PC-9 (cell line): ENCODE measurements around the gene RTBDN. TPM values are rescaled to one million over a fixed set of nuclear protein-coding genes. Genes with fewer than 3 reads are reported as not detected.

Source experiments
- BruUV-seq: library from RNA; stranded (reverse); fragments of 400-500 nt; replicated peaks from 2 replicates; lab custom pipeline; 2021; lab: Mats Ljungman, UMichigan
- CTCF ChIA-PET: fragments of 300-600 bp; sonication (Branson Sonifier 250); formaldehyde crosslinking; loops from one replicate; lab custom pipeline; 2022; ENCODE audit warnings: antibody characterized with exemption; lab: Charles Lee
- POLR2A ChIA-PET: fragments of 300-600 bp; sonication (Branson Sonifier 250); formaldehyde crosslinking; loops from one replicate; lab custom pipeline; 2022; ENCODE audit warnings: antibody characterized with exemption; ENCODE audit not compliant: unreplicated experiment; lab: Charles Lee
- DNase-seq, 2 experiments: peaks; one replicate each; pipeline versions ENCODE4 v3.0.0 to v3.0.0-alpha.2; 2015 to 2022; ENCODE audit warnings: mixed read lengths in 1 of 2
- H2AFZ ChIP-seq: fragments of 200-600 bp; sonication (generic); 2 replicates; pipeline ENCODE4 v1.8.1; 2017; ENCODE audit warnings: antibody characterized with exemption
- H3F3A ChIP-seq: fragments of 200-600 bp; sonication (generic); 2 replicates; pipeline ENCODE4 v1.8.1; 2017; ENCODE audit warnings: antibody characterized with exemption, mild to moderate bottlenecking, low read depth; ENCODE audit not compliant: insufficient read depth
- H3K27ac ChIP-seq: fragments of 200-600 bp; sonication (generic); 2 replicates; pipeline ENCODE4 v1.6.1; 2016; ENCODE audit warnings: mixed run types
- H3K27me3 ChIP-seq: fragments of 200-600 bp; sonication (generic); 2 replicates; pipeline ENCODE4 v1.6.1; 2016; ENCODE audit warnings: low read depth, mixed run types; ENCODE audit not compliant: insufficient read depth
- H3K36me3 ChIP-seq: fragments of 200-600 bp; sonication (generic); 2 replicates; pipeline ENCODE4 v1.6.1; 2016; ENCODE audit warnings: low read depth, mixed run types
- H3K4me1 ChIP-seq: fragments of 200-600 bp; sonication (generic); replicated peaks from 2 replicates; pipeline ENCODE4 v1.6.1; 2016; ENCODE audit warnings: mixed run types; ENCODE audit not compliant: insufficient read depth
- H3K4me2 ChIP-seq: fragments of 200-600 bp; sonication (generic); 2 replicates; pipeline ENCODE4 v1.6.1; 2017; ENCODE audit warnings: mixed run types
- H3K4me3 ChIP-seq: fragments of 200-600 bp; sonication (generic); 2 replicates; pipeline ENCODE4 v1.6.1; 2016; ENCODE audit warnings: mixed run types
- H3K79me2 ChIP-seq: fragments of 200-600 bp; sonication (generic); 2 replicates; pipeline ENCODE4 v1.6.1; 2017; ENCODE audit warnings: low read depth, mixed run types
- H3K9me2 ChIP-seq: fragments of 200-600 bp; sonication (generic); 2 replicates; pipeline ENCODE4 v1.8.1; 2017; ENCODE audit warnings: mild to moderate bottlenecking; ENCODE audit not compliant: insufficient read depth
- H3K9me3 ChIP-seq: fragments of 200-600 bp; sonication (generic); 2 replicates; pipeline ENCODE4 v1.8.1; 2016; ENCODE audit warnings: low read depth; ENCODE audit not compliant: insufficient read depth
- H4K20me1 ChIP-seq: fragments of 200-600 bp; sonication (generic); 2 replicates; pipeline ENCODE4 v1.8.1; 2017; ENCODE audit not compliant: insufficient read depth
- EZH2 ChIP-seq: fragments of 200-600 bp; sonication (generic); IDR thresholded peaks from 2 replicates; pipeline ENCODE4 v1.8.0; 2017; ENCODE audit warnings: antibody characterized with exemption, low read depth
- intact Hi-C: fragments of 100-400 bp; cut with micrococcal nuclease; formaldehyde crosslinking; loops from one replicate; pipeline ENCODE4 v1.10.0; 2022; ENCODE audit not compliant: unreplicated experiment
- total RNA-seq: library from RNA; stranded (reverse); gene quantifications from 2 replicates; pipeline ENCODE4 v1.2.3, GENCODE V29; 2021
- TF ChIP-seq, protein P1 (sequence below): fragments of 200-600 bp; sonication (generic); conservative IDR thresholded peaks from 2 replicates; pipeline ENCODE4 v1.6.1; 2017; ENCODE audit warnings: mixed run types, antibody characterized with exemption, mild to moderate bottlenecking, moderate library complexity

RTBDN gene
- total RNA-seq, 1 experiment from 2014 or later: 1.0 TPM

DNA sequence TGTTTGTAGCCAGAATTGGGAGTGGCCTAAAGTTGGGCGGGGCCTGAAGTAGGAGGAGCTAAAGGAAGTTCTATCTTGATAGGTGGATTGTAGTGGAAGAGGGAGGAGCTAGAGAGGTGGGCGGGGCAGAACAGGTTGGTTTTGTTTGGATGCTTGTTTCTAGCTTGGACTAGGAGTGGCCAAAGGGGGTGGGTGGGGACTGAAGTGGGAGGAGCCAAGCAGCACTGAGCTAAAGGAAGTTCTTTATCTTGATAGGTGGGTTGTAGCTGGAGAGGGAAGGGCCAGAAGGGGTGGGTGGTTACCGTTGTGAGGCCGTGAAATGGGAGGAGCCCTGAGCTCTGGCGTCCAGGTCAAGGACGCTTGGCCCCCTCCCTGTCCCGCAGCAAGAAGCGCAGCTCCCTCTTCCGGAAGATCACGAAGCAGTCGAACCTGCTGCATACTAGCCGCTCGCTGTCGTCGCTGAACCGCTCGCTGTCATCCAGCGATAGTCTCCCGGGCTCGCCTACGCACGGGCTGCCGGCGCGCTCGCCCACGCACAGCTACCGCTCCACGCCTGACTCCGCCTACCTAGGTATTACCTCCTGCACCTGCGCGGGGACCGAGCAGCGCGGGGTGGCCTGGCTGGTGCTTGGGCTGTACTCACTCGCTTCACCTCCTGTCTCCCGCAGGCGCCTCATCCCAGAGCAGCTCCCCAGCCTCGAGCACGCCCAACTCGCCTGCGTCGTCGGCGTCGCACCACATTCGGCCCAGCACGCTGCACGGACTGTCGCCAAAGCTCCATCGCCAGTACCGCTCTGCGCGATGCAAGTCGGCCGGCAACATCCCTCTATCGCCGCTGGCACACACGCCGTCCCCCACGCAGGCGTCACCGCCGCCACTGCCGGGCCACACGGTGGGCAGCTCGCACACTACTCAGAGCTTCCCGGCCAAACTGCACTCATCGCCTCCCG lies 38.8 kb upstream of the RTBDN start:
- CTCF ChIA-PET: interaction anchor here (0.6 to 1.1 kb wide), 3 partner anchors 9 to 123 kb away, joined by 4 to 14 read pairs (median 7); no protein-coding TSS in a partner anchor
- Histone ChIP-seq H3K4me1 (no peaks in the 10 kb centered on the region), H4K20me1 (no peaks in the 10 kb centered on the region), H3K79me2 (no peaks in the 10 kb centered on the region), H3K36me3 (no peaks in the 10 kb centered on the region), H2AFZ (peak overlapping the region; percentile 52; the same call in 1 of the 2 replicates), H3K4me3 (peak overlapping the region; percentile 38; the same call in 1 of the 2 replicates), H3K9me2 (no peaks in the 10 kb centered on the region), H3K27me3 (no peaks in the 10 kb centered on the region), H3K27ac (no peak overlapping the region), H3F3A (peaks cover 26% of the 10 kb centered on the region), H3K4me2 (peak overlapping the region; percentile 75), H3K9me3 (no peaks in the 10 kb centered on the region)
- POLR2A ChIA-PET: interaction anchor here (0.6 kb wide), 1 partner anchor 86 kb away, joined by 3 read pairs; no protein-coding TSS in a partner anchor
- DNase-seq: peak; percentile 70 to 93
- intact Hi-C loops: no loop called here
- BruUV-seq: no TSS peak
- TF ChIP-seq, protein P1, sequence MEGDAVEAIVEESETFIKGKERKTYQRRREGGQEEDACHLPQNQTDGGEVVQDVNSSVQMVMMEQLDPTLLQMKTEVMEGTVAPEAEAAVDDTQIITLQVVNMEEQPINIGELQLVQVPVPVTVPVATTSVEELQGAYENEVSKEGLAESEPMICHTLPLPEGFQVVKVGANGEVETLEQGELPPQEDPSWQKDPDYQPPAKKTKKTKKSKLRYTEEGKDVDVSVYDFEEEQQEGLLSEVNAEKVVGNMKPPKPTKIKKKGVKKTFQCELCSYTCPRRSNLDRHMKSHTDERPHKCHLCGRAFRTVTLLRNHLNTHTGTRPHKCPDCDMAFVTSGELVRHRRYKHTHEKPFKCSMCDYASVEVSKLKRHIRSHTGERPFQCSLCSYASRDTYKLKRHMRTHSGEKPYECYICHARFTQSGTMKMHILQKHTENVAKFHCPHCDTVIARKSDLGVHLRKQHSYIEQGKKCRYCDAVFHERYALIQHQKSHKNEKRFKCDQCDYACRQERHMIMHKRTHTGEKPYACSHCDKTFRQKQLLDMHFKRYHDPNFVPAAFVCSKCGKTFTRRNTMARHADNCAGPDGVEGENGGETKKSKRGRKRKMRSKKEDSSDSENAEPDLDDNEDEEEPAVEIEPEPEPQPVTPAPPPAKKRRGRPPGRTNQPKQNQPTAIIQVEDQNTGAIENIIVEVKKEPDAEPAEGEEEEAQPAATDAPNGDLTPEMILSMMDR: 0 out of 2 replicates have a peak, but pooled peaks have one; percentile 13
- no peak for TF ChIP-seq EZH2

DNA sequence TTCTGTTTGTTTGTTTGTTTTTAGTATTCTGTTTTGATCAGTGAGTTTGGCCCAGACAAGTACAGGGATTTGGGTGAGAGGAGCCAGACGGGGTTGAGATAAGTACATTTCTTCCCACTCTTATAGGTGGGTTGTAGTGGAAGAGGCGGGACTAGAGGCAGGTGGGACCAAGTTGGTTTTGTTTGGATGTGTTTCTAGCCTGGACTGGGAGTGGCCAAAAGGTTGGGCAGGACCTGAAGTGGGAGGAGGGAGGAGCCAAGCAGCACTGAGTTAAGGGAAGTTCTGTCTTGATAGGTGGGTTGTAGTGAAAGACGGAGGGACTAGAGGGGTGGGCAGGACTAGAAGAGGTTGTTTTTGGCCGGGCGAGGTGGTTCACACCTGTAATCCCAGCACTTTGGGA lies 37.9 kb upstream of the RTBDN start:
- H3K36me3 ChIP-seq: no peaks in the 10 kb centered on the region
- H3F3A ChIP-seq: peaks cover 26% of the 10 kb centered on the region
- no peak overlapping the region; the same call in 1 of the 2 replicates for H3K4me3 ChIP-seq
- H3K27ac ChIP-seq: no peak overlapping the region
- no peak for TF ChIP-seq EZH2
- TF ChIP-seq, protein P1: no peak
- DNase-seq: peak in 1 of 2 experiments; percentile 56
- POLR2A ChIA-PET: interaction anchor here (0.6 kb wide), 1 partner anchor 88 kb away, joined by 3 read pairs; no protein-coding TSS in a partner anchor
- no TSS peak for BruUV-seq
- no peaks in the 10 kb centered on the region for H3K9me3 ChIP-seq
- no peaks in the 10 kb centered on the region for H4K20me1 ChIP-seq
- CTCF ChIA-PET: interaction anchor here (0.6 to 1.1 kb wide), 4 partner anchors 10 to 122 kb away, joined by 4 to 15 read pairs (median 10); no protein-coding TSS in a partner anchor
- H3K27me3 ChIP-seq: no peaks in the 10 kb centered on the region
- H3K9me2 ChIP-seq: no peaks in the 10 kb centered on the region
- no peaks in the 10 kb centered on the region for H3K79me2 ChIP-seq
- H2AFZ ChIP-seq: no peak overlapping the region
- H3K4me1 ChIP-seq: no peaks in the 10 kb centered on the region
- H3K4me2 ChIP-seq: peak overlapping the region; percentile 57
- intact Hi-C loops: no loop called here

DNA sequence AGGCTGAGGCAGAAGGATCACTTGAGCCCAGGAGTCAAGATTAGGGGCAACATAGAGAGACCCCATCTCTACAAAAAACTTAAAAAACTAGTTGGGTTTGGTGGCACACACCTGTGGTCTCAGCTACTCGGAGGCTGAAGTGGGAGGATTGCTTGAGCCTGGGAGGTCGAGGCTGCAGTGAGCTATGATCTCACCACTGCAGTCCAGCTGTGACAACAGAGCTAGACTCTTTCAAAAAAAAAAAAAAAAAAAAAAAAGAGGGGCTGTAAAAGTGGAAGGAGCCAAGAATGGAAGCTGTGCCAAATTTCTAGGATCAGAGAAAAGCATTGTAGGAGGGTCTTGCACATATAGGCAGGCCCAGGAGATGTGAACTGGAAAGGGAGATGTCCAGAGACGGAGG lies 37.3 kb upstream of the RTBDN start:
- no peaks in the 10 kb centered on the region for H3K27me3 ChIP-seq
- H2AFZ ChIP-seq: no peak overlapping the region
- no peak overlapping the region for H3K4me2 ChIP-seq
- ChIA-PET POLR2A (no interaction called here), CTCF (interaction anchor here (0.6 kb wide), 1 partner anchor 93 kb away, joined by 15 read pairs; no protein-coding TSS in a partner anchor)
- no peaks in the 10 kb centered on the region for H3K9me2 ChIP-seq
- no peaks in the 10 kb centered on the region for H3K79me2 ChIP-seq
- H3F3A ChIP-seq: peaks cover 26% of the 10 kb centered on the region
- H4K20me1 ChIP-seq: no peaks in the 10 kb centered on the region
- TF ChIP-seq EZH2: no peak
- TF ChIP-seq, protein P1: no peak
- no peaks in the 10 kb centered on the region for H3K9me3 ChIP-seq
- intact Hi-C loops: no loop called here
- H3K4me1 ChIP-seq: no peaks in the 10 kb centered on the region
- no peak overlapping the region for H3K27ac ChIP-seq
- DNase-seq: no peak
- BruUV-seq: no TSS peak
- no peak overlapping the region for H3K4me3 ChIP-seq
- no peaks in the 10 kb centered on the region for H3K36me3 ChIP-seq
